ENCODE measurements around the gene RBPJL. TPM values are rescaled to one million over a fixed set of nuclear protein-coding genes. Genes with fewer than 3 reads are reported as not detected.

The RBPJL gene
- total and polyA plus RNA-seq, 2 of the 13 experiments (the other 11 are each of a cell fraction or from before 2014, with no cell fraction given): not detected

- TF ChIP-seq KDM5B (CRISPR knock-in tag; IDR thresholded peaks at IDR 0.05; ENCODE audit: borderline replicate concordance): no peak
- TF ChIP-seq KLF6 (CRISPR knock-in tag; IDR thresholded peaks at IDR 0.05): peak; percentile 13; the same call in 1 of the 2 replicates
- TF ChIP-seq MEF2D (CRISPR knock-in tag; IDR thresholded peaks at IDR 0.05): 0 out of 2 replicates have a peak, but pooled peaks have one; percentile 29
- TF ChIP-seq SMAD3 (CRISPR knock-in tag; IDR thresholded peaks at IDR 0.05): peak; percentile 79
- TF ChIP-seq, protein P1, sequence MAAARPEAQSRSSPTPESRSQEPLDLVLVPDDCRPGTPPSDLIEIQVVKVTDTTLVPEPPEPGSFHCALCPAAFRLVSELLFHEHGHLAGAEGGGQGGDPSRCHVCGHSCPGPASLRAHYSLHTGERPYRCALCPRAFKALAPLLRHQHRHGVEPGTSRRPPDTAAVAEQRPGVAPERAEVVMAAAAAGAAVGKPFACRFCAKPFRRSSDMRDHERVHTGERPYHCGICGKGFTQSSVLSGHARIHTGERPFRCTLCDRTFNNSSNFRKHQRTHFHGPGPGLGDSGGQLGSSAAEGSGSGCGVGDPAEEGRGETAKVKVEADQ (CRISPR knock-in tag; IDR thresholded peaks at IDR 0.05; ENCODE audit: borderline replicate concordance): peak; percentile 44; the same call in 1 of the 2 replicates
- peak; percentile 44 to 69; a peak in 2 of 4 replicates for TF ChIP-seq EP300 (IDR thresholded peaks at IDR 0.05; ENCODE audit: low read depth in 2 of 2, low read length in 2 of 2)
- no peak; the same call in none of the 2 replicates for TF ChIP-seq EP300 (CRISPR knock-in tag; IDR thresholded peaks at IDR 0.05; ENCODE audit: borderline replicate concordance)
- no peak; the same call in 1 of the 2 replicates for TF ChIP-seq DNMT1 (CRISPR knock-in tag; IDR thresholded peaks at IDR 0.05)
- TF ChIP-seq NCOA2 (CRISPR knock-in tag; IDR thresholded peaks at IDR 0.05): peak; percentile 70
- TF ChIP-seq BCL6 (CRISPR knock-in tag; IDR thresholded peaks at IDR 0.05): peak; percentile 52; the same call in 1 of the 2 replicates
- peak; percentile 28; the same call in 1 of the 2 replicates for TF ChIP-seq RBFOX2 (IDR thresholded peaks at IDR 0.05; ENCODE audit: low read depth, low read length)
- no peak for TF ChIP-seq EZH2 (conservative IDR thresholded peaks at IDR 0.05; ENCODE audit: low read depth, low read length)
- 0 out of 2 replicates have a peak, but pooled peaks have one; percentile 31 for TF ChIP-seq SPEN (CRISPR knock-in tag; IDR thresholded peaks at IDR 0.05; ENCODE audit: low read depth)
- TF ChIP-seq FOXP4 (CRISPR knock-in tag; IDR thresholded peaks at IDR 0.05): peak; percentile 70
- TF ChIP-seq ZNF652 (CRISPR knock-in tag; IDR thresholded peaks at IDR 0.05; ENCODE audit: borderline replicate concordance, low read depth): no peak; the same call in 1 of the 2 replicates
- peak; percentile 71; the same call in 1 of the 2 replicates for TF ChIP-seq MYNN (CRISPR knock-in tag; IDR thresholded peaks at IDR 0.05; ENCODE audit: low read depth)
- TF ChIP-seq ZNF761 (CRISPR knock-in tag; conservative IDR thresholded peaks at IDR 0.05): 0 out of 2 replicates have a peak, but pooled peaks have one; percentile 50
- TF ChIP-seq ZBED4 (CRISPR knock-in tag; IDR thresholded peaks at IDR 0.05; ENCODE audit: borderline replicate concordance): peak; percentile 67
- TF ChIP-seq, protein P2, sequence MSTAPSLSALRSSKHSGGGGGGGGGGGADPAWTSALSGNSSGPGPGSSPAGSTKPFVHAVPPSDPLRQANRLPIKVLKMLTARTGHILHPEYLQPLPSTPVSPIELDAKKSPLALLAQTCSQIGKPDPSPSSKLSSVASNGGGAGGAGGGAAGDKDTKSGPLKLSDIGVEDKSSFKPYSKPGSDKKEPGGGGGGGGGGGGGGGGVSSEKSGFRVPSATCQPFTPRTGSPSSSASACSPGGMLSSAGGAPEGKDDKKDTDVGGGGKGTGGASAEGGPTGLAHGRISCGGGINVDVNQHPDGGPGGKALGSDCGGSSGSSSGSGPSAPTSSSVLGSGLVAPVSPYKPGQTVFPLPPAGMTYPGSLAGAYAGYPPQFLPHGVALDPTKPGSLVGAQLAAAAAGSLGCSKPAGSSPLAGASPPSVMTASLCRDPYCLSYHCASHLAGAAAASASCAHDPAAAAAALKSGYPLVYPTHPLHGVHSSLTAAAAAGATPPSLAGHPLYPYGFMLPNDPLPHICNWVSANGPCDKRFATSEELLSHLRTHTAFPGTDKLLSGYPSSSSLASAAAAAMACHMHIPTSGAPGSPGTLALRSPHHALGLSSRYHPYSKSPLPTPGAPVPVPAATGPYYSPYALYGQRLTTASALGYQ (CRISPR knock-in tag; IDR thresholded peaks at IDR 0.05): peak; percentile 73
- TF ChIP-seq, protein P3, sequence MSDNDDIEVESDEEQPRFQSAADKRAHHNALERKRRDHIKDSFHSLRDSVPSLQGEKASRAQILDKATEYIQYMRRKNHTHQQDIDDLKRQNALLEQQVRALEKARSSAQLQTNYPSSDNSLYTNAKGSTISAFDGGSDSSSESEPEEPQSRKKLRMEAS (IDR thresholded peaks at IDR 0.05): peak; percentile 46; the same call in 1 of the 2 replicates
Measured at GRCh38 chr20:45338121-45339030, 31.7 kb downstream of the RBPJL start (continued).

All from HepG2 (cell line).